Measurements from ENCODE around the gene MCM9.

The MCM9 gene

GRCh38 chr6:118844915-118845314 lies 90.0 kb downstream of the MCM9 start:
- peak overlapping the region; percentile 64 for H3K9ac ChIP-seq (ENCODE audit: low read length)
- H3K36me3 ChIP-seq (replicated peaks; ENCODE audit: low read depth, low read length), result no peaks in the 10 kb centered on the region

GRCh38 chr6:118843685-118844390 lies 91.1 kb downstream of the MCM9 start:
- H3K27ac ChIP-seq (ENCODE audit: low read length), result peak overlapping the region; percentile 94
- peaks cover 17% of the 10 kb centered on the region for H3K79me2 ChIP-seq (ENCODE audit: low read length)
- H3K36me3 ChIP-seq (replicated peaks; ENCODE audit: low read depth, low read length), result no peaks in the 10 kb centered on the region
- H3K27me3 ChIP-seq (ENCODE audit: low read depth, low read length), result no peaks in the 10 kb centered on the region
- H3K9me3 ChIP-seq (ENCODE audit: insufficient read depth, low read length), result no peaks in the 10 kb centered on the region
- H3K4me1 ChIP-seq (ENCODE audit: low read length), result peaks cover 39% of the 10 kb centered on the region
- no peak for TF ChIP-seq EZH2phosphoT487 (IDR thresholded peaks at IDR 0.05; ENCODE audit: low read depth)
- TF ChIP-seq CTCF (IDR thresholded peaks at IDR 0.05; ENCODE audit: low read depth, low read length), result no peak
- peak overlapping the region; percentile 70 for H3K4me2 ChIP-seq (ENCODE audit: low read length)
- peak overlapping the region; percentile 58 for H3K4me3 ChIP-seq (ENCODE audit: low read length)
- H3K9ac ChIP-seq (ENCODE audit: low read length), result peak overlapping the region; percentile 64; the same call in 1 of the 2 replicates
- no peaks in the 10 kb centered on the region for H4K20me1 ChIP-seq (ENCODE audit: insufficient read depth, low read length)
- H2AFZ ChIP-seq (ENCODE audit: low read depth, low read length), result no peak overlapping the region

More at GRCh38 chr6:118844915-118845314, 90.0 kb downstream of the MCM9 start:
- Histone ChIP-seq H3K4me1 (ENCODE audit: low read length) (peaks cover 39% of the 10 kb centered on the region), H3K9me3 (ENCODE audit: insufficient read depth, low read length) (no peaks in the 10 kb centered on the region), H2AFZ (ENCODE audit: low read depth, low read length) (no peak overlapping the region), H4K20me1 (ENCODE audit: insufficient read depth, low read length) (no peaks in the 10 kb centered on the region), H3K27me3 (ENCODE audit: low read depth, low read length) (no peaks in the 10 kb centered on the region), H3K4me2 (ENCODE audit: low read length) (peak overlapping the region; percentile 70), H3K79me2 (ENCODE audit: low read length) (peaks cover 17% of the 10 kb centered on the region), H3K4me3 (ENCODE audit: low read length) (peak overlapping the region; percentile 58), H3K27ac (ENCODE audit: low read length) (peak overlapping the region; percentile 94)
- no peak for TF ChIP-seq CTCF (IDR thresholded peaks at IDR 0.05; ENCODE audit: low read depth, low read length)
- TF ChIP-seq EZH2phosphoT487 (IDR thresholded peaks at IDR 0.05; ENCODE audit: low read depth), result no peak

GRCh38 chr6:118830691-118831090 lies 104.3 kb downstream of the MCM9 start:
- Histone ChIP-seq H2AFZ (ENCODE audit: low read depth, low read length) (no peak overlapping the region), H3K27ac (ENCODE audit: low read length) (no peak overlapping the region), H3K4me2 (ENCODE audit: low read length) (no peak overlapping the region), H3K9ac (ENCODE audit: low read length) (no peak overlapping the region), H3K27me3 (ENCODE audit: low read depth, low read length) (no peaks in the 10 kb centered on the region), H3K4me1 (ENCODE audit: low read length) (no peaks in the 10 kb centered on the region), H3K4me3 (ENCODE audit: low read length) (no peak overlapping the region), H3K79me2 (ENCODE audit: low read length) (no peaks in the 10 kb centered on the region), H3K9me3 (ENCODE audit: insufficient read depth, low read length) (no peaks in the 10 kb centered on the region), H3K36me3 (replicated peaks; ENCODE audit: low read depth, low read length) (no peaks in the 10 kb centered on the region), H4K20me1 (ENCODE audit: insufficient read depth, low read length) (no peaks in the 10 kb centered on the region)
- TF ChIP-seq EZH2phosphoT487 (IDR thresholded peaks at IDR 0.05; ENCODE audit: low read depth) (no peak), CTCF (IDR thresholded peaks at IDR 0.05; ENCODE audit: low read depth, low read length) (no peak)

- Histone ChIP-seq H3K36me3 (replicated peaks; ENCODE audit: low read depth, low read length) (no peaks in the 10 kb centered on the region), H3K79me2 (ENCODE audit: low read length) (no peaks in the 10 kb centered on the region), H3K27ac (ENCODE audit: low read length) (no peak overlapping the region), H3K4me2 (ENCODE audit: low read length) (no peak overlapping the region), H2AFZ (ENCODE audit: low read depth, low read length) (no peak overlapping the region), H3K9ac (ENCODE audit: low read length) (no peak overlapping the region), H4K20me1 (ENCODE audit: insufficient read depth, low read length) (no peaks in the 10 kb centered on the region), H3K9me3 (ENCODE audit: insufficient read depth, low read length) (no peaks in the 10 kb centered on the region), H3K4me1 (ENCODE audit: low read length) (no peaks in the 10 kb centered on the region), H3K4me3 (ENCODE audit: low read length) (no peak overlapping the region), H3K27me3 (ENCODE audit: low read depth, low read length) (no peaks in the 10 kb centered on the region)
- TF ChIP-seq CTCF (IDR thresholded peaks at IDR 0.05; ENCODE audit: low read depth, low read length), result no peak
- TF ChIP-seq EZH2phosphoT487 (IDR thresholded peaks at IDR 0.05; ENCODE audit: low read depth), result no peak
Measured at GRCh38 chr6:118829817-118830478, 105.0 kb downstream of the MCM9 start.
